ES-I3 (cell line): Measurements from ENCODE around the gene RBM26.
"Not testable (repeated sequence)": the region's sequence is repeated elsewhere in the genome, so short reads cannot be mapped to it uniquely, and the experiment has no call there.

Experiments
- H3K36me3 ChIP-seq: 2 replicates; pipeline ENCODE4 v1.6.1; 2013; ENCODE audit warnings: mild to moderate bottlenecking, low read length, control low read depth, moderate library complexity; ENCODE audit not compliant: insufficient read depth
- H3K4me1 ChIP-seq: 2 replicates; pipeline ENCODE4 v1.6.1; 2013; ENCODE audit warnings: mild to moderate bottlenecking, control low read depth, low read length; ENCODE audit not compliant: insufficient read depth
- H3K9ac ChIP-seq: 2 replicates; pipeline ENCODE4 v1.6.1; 2013; ENCODE audit warnings: low read depth, mild to moderate bottlenecking, low read length, moderate library complexity
- H3K9me3 ChIP-seq: 2 replicates; pipeline ENCODE4 v1.6.1; 2013; ENCODE audit warnings: mild to moderate bottlenecking, low read length, moderate library complexity; ENCODE audit not compliant: control insufficient read depth, insufficient read depth

The RBM26 gene

GRCh38 chr13:79354285-79354684, 51.8 kb downstream of the RBM26 start:
- H3K9ac ChIP-seq = no peak overlapping the region
- H3K36me3 ChIP-seq = peaks cover 10% of the 10 kb centered on the region
- H3K9me3 ChIP-seq = no peaks in the 10 kb centered on the region
- H3K4me1 ChIP-seq = 0 out of 2 replicates have a peak, but pooled peaks cover 3% of the 10 kb centered on the region

- H3K9me3 ChIP-seq = no peaks in the 10 kb centered on the region
- H3K4me1 ChIP-seq = 0 out of 2 replicates have a peak, but pooled peaks cover 3% of the 10 kb centered on the region
- H3K9ac ChIP-seq = no peak overlapping the region
- peaks cover 6% of the 10 kb centered on the region for H3K36me3 ChIP-seq
Measured at GRCh38 chr13:79353693-79354092, 52.4 kb downstream of the RBM26 start.

GRCh38 chr13:79352107-79352506, 53.9 kb downstream of the RBM26 start:
- Histone ChIP-seq H3K4me1 (0 out of 2 replicates have a peak, but pooled peaks cover 3% of the 10 kb centered on the region), H3K36me3 (peaks cover 3% of the 10 kb centered on the region), H3K9me3 (no peaks in the 10 kb centered on the region), H3K9ac (no peak overlapping the region)

- H3K9me3 ChIP-seq, H3K9ac ChIP-seq, H3K4me1 ChIP-seq, H3K36me3 ChIP-seq: not testable (repeated sequence)
Measured at GRCh38 chr13:79349608-79350007, 56.4 kb downstream of the RBM26 start.

GRCh38 chr13:79349011-79349410, 57.0 kb downstream of the RBM26 start:
- Histone ChIP-seq H3K9me3 (no peaks in the 10 kb centered on the region), H3K36me3 (no peaks in the 10 kb centered on the region; the same call in 1 of the 2 replicates), H3K4me1 (no peaks in the 10 kb centered on the region), H3K9ac (no peak overlapping the region)

GRCh38 chr13:79346300-79346914, 59.6 kb downstream of the RBM26 start:
- no peaks in the 10 kb centered on the region for H3K4me1 ChIP-seq
- H3K36me3 ChIP-seq = no peaks in the 10 kb centered on the region; the same call in 1 of the 2 replicates
- H3K9ac ChIP-seq = no peak overlapping the region
- no peaks in the 10 kb centered on the region for H3K9me3 ChIP-seq

GRCh38 chr13:79341202-79341601, 64.9 kb downstream of the RBM26 start:
- H3K4me1 ChIP-seq = no peaks in the 10 kb centered on the region
- peaks cover 13% of the 10 kb centered on the region for H3K36me3 ChIP-seq
- no peak overlapping the region for H3K9ac ChIP-seq
- no peaks in the 10 kb centered on the region for H3K9me3 ChIP-seq

- Histone ChIP-seq H3K9me3 (no peaks in the 10 kb centered on the region), H3K36me3 (peaks cover 13% of the 10 kb centered on the region), H3K4me1 (no peaks in the 10 kb centered on the region), H3K9ac (no peak overlapping the region)
Measured at GRCh38 chr13:79340490-79340889, 65.6 kb downstream of the RBM26 start.

- Histone ChIP-seq H3K9ac (no peak overlapping the region), H3K9me3 (no peaks in the 10 kb centered on the region), H3K4me1 (no peaks in the 10 kb centered on the region), H3K36me3 (peaks cover 16% of the 10 kb centered on the region)
Measured at GRCh38 chr13:79338343-79338742, 67.7 kb downstream of the RBM26 start.

GRCh38 chr13:79336966-79337365, 69.1 kb downstream of the RBM26 start:
- no peaks in the 10 kb centered on the region for H3K4me1 ChIP-seq
- H3K36me3 ChIP-seq = peaks cover 16% of the 10 kb centered on the region
- no peak overlapping the region for H3K9ac ChIP-seq
- H3K9me3 ChIP-seq = no peaks in the 10 kb centered on the region

GRCh38 chr13:79328510-79328909, 77.5 kb downstream of the RBM26 start:
- no peaks in the 10 kb centered on the region for H3K4me1 ChIP-seq
- H3K9me3 ChIP-seq = no peaks in the 10 kb centered on the region
- H3K36me3 ChIP-seq = 0 out of 2 replicates have a peak, but pooled peaks cover under 1% of the 10 kb centered on the region
- no peak overlapping the region for H3K9ac ChIP-seq

- H3K36me3 ChIP-seq = no peaks in the 10 kb centered on the region
- no peak overlapping the region for H3K9ac ChIP-seq
- H3K9me3 ChIP-seq = no peaks in the 10 kb centered on the region
- H3K4me1 ChIP-seq = no peaks in the 10 kb centered on the region
Measured at GRCh38 chr13:79320433-79320832, 85.6 kb downstream of the RBM26 start.

GRCh38 chr13:79318664-79319063, 87.4 kb downstream of the RBM26 start:
- Histone ChIP-seq H3K9ac (no peak overlapping the region), H3K36me3 (0 out of 2 replicates have a peak, but pooled peaks cover 3% of the 10 kb centered on the region), H3K9me3 (no peaks in the 10 kb centered on the region)

GRCh38 chr13:79317856-79318255, 88.2 kb downstream of the RBM26 start:
- H3K9ac ChIP-seq = no peak overlapping the region
- H3K4me1 ChIP-seq = no peaks in the 10 kb centered on the region
- H3K9me3 ChIP-seq = no peaks in the 10 kb centered on the region
- H3K36me3 ChIP-seq = 0 out of 2 replicates have a peak, but pooled peaks cover 3% of the 10 kb centered on the region

More at GRCh38 chr13:79318664-79319063, 87.4 kb downstream of the RBM26 start:
- no peaks in the 10 kb centered on the region for H3K4me1 ChIP-seq

- H3K4me1 ChIP-seq = no peaks in the 10 kb centered on the region
- no peaks in the 10 kb centered on the region for H3K9me3 ChIP-seq
- 0 out of 2 replicates have a peak, but pooled peaks cover 3% of the 10 kb centered on the region for H3K36me3 ChIP-seq
- no peak overlapping the region for H3K9ac ChIP-seq
Measured at GRCh38 chr13:79314652-79315051, 91.4 kb downstream of the RBM26 start.
